Breast epithelium (tissue), 4 donors: ENCODE data around the gene STX8. TPM values are rescaled to one million over a fixed set of nuclear protein-coding genes. Genes with fewer than 3 reads are reported as not detected.

Experiments
- DNase-seq, 2 donors: peaks; one replicate each; pipeline ENCODE4 v3.0.0-alpha.2; 2019; ENCODE audit warnings: low spot score in 2 of 2
- H3K27ac ChIP-seq, 2 donors: fragments of 200-600 bp; sonication (generic) in 1 of 2; one replicate each; pipeline ENCODE4 v1.5.1; 2016 to 2019; ENCODE audit warnings: mild to moderate bottlenecking in 1 of 2
- H3K27me3 ChIP-seq, 2 donors: fragments of 200-600 bp; sonication (generic) in 1 of 2; one replicate each; pipeline versions ENCODE4 v1.5.1 to v1.6.0; 2017 to 2019; ENCODE audit warnings: control low read depth in 1 of 2, mild to moderate bottlenecking in 1 of 2
- H3K36me3 ChIP-seq: fragments of 200-600 bp; one replicate; pipeline ENCODE4 v1.5.1; 2019
- H3K4me1 ChIP-seq, 2 donors: fragments of 200-600 bp; sonication (generic); one replicate each; pipeline ENCODE4 v1.5.1; 2016 to 2019; ENCODE audit warnings: control low read depth in 1 of 2
- H3K4me3 ChIP-seq, 3 donors: fragments of 200-600 bp; sonication (generic); 1 replicate in 2 of 3; 2 replicates in 1 of 3; pipeline ENCODE4 v1.5.1; 2016 to 2019; ENCODE audit warnings: mild to moderate bottlenecking in 3 of 3, moderate library complexity in 2 of 3
- H3K9me3 ChIP-seq, 2 donors: fragments of 200-600 bp; sonication (generic) in 1 of 2; one replicate each; pipeline ENCODE4 v1.5.1; 2016 to 2019; ENCODE audit warnings: control low read depth in 1 of 2
- CTCF ChIP-seq, 3 donors: fragments of 450-650 bp; IDR thresholded peaks; one replicate each; pipeline ENCODE4 v1.5.1; 2016 to 2017; ENCODE audit warnings: antibody characterized with exemption in 3 of 3, mild to moderate bottlenecking in 3 of 3, moderate library complexity in 3 of 3
- POLR2A ChIP-seq: fragments of 450-650 bp; IDR thresholded peaks from one replicate; pipeline ENCODE4 v1.6.1; 2016; ENCODE audit warnings: antibody characterized with exemption, mild to moderate bottlenecking, moderate library complexity
- POLR2AphosphoS5 ChIP-seq, 3 donors: sonication (generic); formaldehyde crosslinking; IDR thresholded peaks; one replicate each; pipeline ENCODE4 v1.6.1; 2017; ENCODE audit warnings: antibody characterized with exemption in 3 of 3
- intact Hi-C: fragments of 100-400 bp; cut with DNase I; formaldehyde crosslinking; loops from one replicate; pipeline ENCODE4 v1.15.1; 2023; ENCODE audit warnings: low total_unique reads
- total RNA-seq, 3 donors: library from RNA; depleted of rRNA; stranded (reverse); fragments of >200 nt; gene quantifications; one replicate each; pipeline ENCODE4 v1.1.0, GENCODE V29; 2016

STX8 gene
- total RNA-seq, 3 donors from 2014 or later: 54.1 to 101 (median 60.4) TPM

GRCh38 chr17:9553181-9553580, 22.4 kb downstream of the STX8 start:
- H3K27ac ChIP-seq: no peak overlapping the region
- H3K36me3 ChIP-seq: no peaks in the 10 kb centered on the region
- H3K9me3 ChIP-seq: no peaks in the 10 kb centered on the region
- TF ChIP-seq CTCF (IDR thresholded peaks at IDR 0.05): no peak
- no peak for TF ChIP-seq POLR2AphosphoS5 (IDR thresholded peaks at IDR 0.05)
- TF ChIP-seq POLR2A: no peak
- no peak overlapping the region for H3K4me3 ChIP-seq
- no peaks in the 10 kb centered on the region for H3K27me3 ChIP-seq
- H3K4me1 ChIP-seq: no peaks in the 10 kb centered on the region
- intact Hi-C loops: no loop called here
- DNase-seq: no peak

- TF ChIP-seq POLR2A: no peak
- no peak for TF ChIP-seq POLR2AphosphoS5 (IDR thresholded peaks at IDR 0.05)
- TF ChIP-seq CTCF (IDR thresholded peaks at IDR 0.05): no peak
- no peaks in the 10 kb centered on the region for H3K27me3 ChIP-seq
- no peak overlapping the region for H3K4me3 ChIP-seq
- no peak overlapping the region for H3K27ac ChIP-seq
- H3K36me3 ChIP-seq: no peaks in the 10 kb centered on the region
- no peaks in the 10 kb centered on the region for H3K9me3 ChIP-seq
- intact Hi-C loops: no loop called here
- H3K4me1 ChIP-seq: no peaks in the 10 kb centered on the region
- DNase-seq: no peak
These were observed 26.4 kb downstream of the STX8 start for GRCh38 chr17:9549215-9549614.

GRCh38 chr17:9544221-9544620, 31.4 kb downstream of the STX8 start:
- Histone ChIP-seq H3K27ac (no peak overlapping the region), H3K27me3 (no peaks in the 10 kb centered on the region), H3K9me3 (no peaks in the 10 kb centered on the region), H3K36me3 (no peaks in the 10 kb centered on the region), H3K4me3 (no peak overlapping the region), H3K4me1 (no peaks in the 10 kb centered on the region)
- no peak for DNase-seq
- intact Hi-C loops: no loop called here
- TF ChIP-seq CTCF (IDR thresholded peaks at IDR 0.05) (no peak), POLR2AphosphoS5 (IDR thresholded peaks at IDR 0.05) (no peak), POLR2A (no peak)

- Histone ChIP-seq H3K36me3 (no peaks in the 10 kb centered on the region), H3K4me1 (no peaks in the 10 kb centered on the region), H3K27ac (no peak overlapping the region), H3K4me3 (no peak overlapping the region), H3K9me3 (no peaks in the 10 kb centered on the region), H3K27me3 (no peaks in the 10 kb centered on the region)
- DNase-seq: no peak
- intact Hi-C loops: no loop called here
- no peak for TF ChIP-seq POLR2A
- TF ChIP-seq CTCF (IDR thresholded peaks at IDR 0.05): no peak
- no peak for TF ChIP-seq POLR2AphosphoS5 (IDR thresholded peaks at IDR 0.05)
These were observed 33.9 kb downstream of the STX8 start for GRCh38 chr17:9541718-9542117.

GRCh38 chr17:9538626-9539025, 37.0 kb downstream of the STX8 start:
- Histone ChIP-seq H3K9me3 (no peaks in the 10 kb centered on the region), H3K4me3 (no peak overlapping the region), H3K27ac (no peak overlapping the region), H3K27me3 (no peaks in the 10 kb centered on the region), H3K36me3 (no peaks in the 10 kb centered on the region), H3K4me1 (no peaks in the 10 kb centered on the region)
- intact Hi-C loops: no loop called here
- no peak for DNase-seq
- TF ChIP-seq POLR2A (no peak), CTCF (IDR thresholded peaks at IDR 0.05) (no peak), POLR2AphosphoS5 (IDR thresholded peaks at IDR 0.05) (no peak)
